ENCODE measurements around the gene DGKG. TPM values are rescaled to one million over a fixed set of nuclear protein-coding genes. Genes with fewer than 3 reads are reported as not detected.

DGKG gene
- total and polyA plus RNA-seq, 7 donors = 3.6 to 12.1 (median 8.0) TPM

DNA sequence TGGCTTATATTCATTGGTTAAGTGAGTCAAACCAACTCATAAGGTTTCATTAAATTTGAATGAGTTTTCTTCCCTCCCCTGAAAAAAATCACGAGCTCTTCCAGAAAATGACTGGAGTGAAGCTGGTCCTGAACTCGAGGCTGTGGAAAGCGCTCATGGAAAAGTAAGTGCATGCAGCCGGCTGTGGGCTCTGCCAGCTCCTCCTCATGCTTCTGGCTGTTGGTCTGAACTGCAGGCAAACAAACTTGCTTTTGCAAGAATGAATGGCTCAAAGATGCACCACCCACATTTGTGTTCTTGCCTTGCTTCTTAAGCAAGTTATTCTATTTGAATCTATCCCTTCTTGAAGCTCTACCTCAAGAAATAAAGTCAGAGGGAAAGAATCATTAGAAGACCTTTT, 259.3 kb downstream of the DGKG start:
- WGBS, 3 donors = 60 to 72% (median 70%) methylated on average over 4 of the region's 4 CpGs
- ATAC-seq = no peak

GRCh38 chr3:186100398-186100797, 261.6 kb downstream of the DGKG start:
- H3K36me3 ChIP-seq (ENCODE audit: insufficient read depth in 1 of 2, low read depth in 1 of 2) = no peaks in the 10 kb centered on the region
- intact Hi-C loops (cut with DNase I) = loop anchor here in 1 of 2 donors (2.0 kb wide), 1 partner anchor 466 kb away; the partner anchor contains the start of gene TBCCD1
- TF ChIP-seq, protein P1, sequence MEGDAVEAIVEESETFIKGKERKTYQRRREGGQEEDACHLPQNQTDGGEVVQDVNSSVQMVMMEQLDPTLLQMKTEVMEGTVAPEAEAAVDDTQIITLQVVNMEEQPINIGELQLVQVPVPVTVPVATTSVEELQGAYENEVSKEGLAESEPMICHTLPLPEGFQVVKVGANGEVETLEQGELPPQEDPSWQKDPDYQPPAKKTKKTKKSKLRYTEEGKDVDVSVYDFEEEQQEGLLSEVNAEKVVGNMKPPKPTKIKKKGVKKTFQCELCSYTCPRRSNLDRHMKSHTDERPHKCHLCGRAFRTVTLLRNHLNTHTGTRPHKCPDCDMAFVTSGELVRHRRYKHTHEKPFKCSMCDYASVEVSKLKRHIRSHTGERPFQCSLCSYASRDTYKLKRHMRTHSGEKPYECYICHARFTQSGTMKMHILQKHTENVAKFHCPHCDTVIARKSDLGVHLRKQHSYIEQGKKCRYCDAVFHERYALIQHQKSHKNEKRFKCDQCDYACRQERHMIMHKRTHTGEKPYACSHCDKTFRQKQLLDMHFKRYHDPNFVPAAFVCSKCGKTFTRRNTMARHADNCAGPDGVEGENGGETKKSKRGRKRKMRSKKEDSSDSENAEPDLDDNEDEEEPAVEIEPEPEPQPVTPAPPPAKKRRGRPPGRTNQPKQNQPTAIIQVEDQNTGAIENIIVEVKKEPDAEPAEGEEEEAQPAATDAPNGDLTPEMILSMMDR (IDR thresholded peaks at IDR 0.05) = no peak
- H3K4me1 ChIP-seq = peaks cover 47% of the 10 kb centered on the region
- no peak overlapping the region for H3K4me3 ChIP-seq
- H3K27me3 ChIP-seq (ENCODE audit: insufficient read depth in 3 of 3, low read length in 2 of 3) = no peaks in the 10 kb centered on the region
- WGBS, 3 donors = 63 to 64% (median 64%) methylated on average over 3 of the region's 3 CpGs
- ATAC-seq (no peak), DNase-seq (no peak)
- no peak overlapping the region for H3K27ac ChIP-seq
- H3K9me3 ChIP-seq = no peaks in the 10 kb centered on the region

More for the DNA sequence above, 259.3 kb downstream of the DGKG start:
- H3K9me3 ChIP-seq = no peaks in the 10 kb centered on the region
- TF ChIP-seq, protein P1 (IDR thresholded peaks at IDR 0.05) = no peak
- intact Hi-C loops (cut with DNase I) = no loop called here
- peaks cover 38% of the 10 kb centered on the region for H3K4me1 ChIP-seq
- DNase-seq = peak; percentile 26 to 44
- no peaks in the 10 kb centered on the region for H3K27me3 ChIP-seq (ENCODE audit: insufficient read depth in 3 of 3, low read length in 2 of 3)
- H3K27ac ChIP-seq = peak overlapping the region; percentile 85
- no peaks in the 10 kb centered on the region for H3K36me3 ChIP-seq (ENCODE audit: insufficient read depth in 1 of 2, low read depth in 1 of 2)
- no peak overlapping the region for H3K4me3 ChIP-seq

- H3K4me1 ChIP-seq = peaks cover 43% of the 10 kb centered on the region
- H3K9me3 ChIP-seq = no peaks in the 10 kb centered on the region
- no peaks in the 10 kb centered on the region for H3K36me3 ChIP-seq (ENCODE audit: insufficient read depth in 1 of 2, low read depth in 1 of 2)
- TF ChIP-seq, protein P1 (IDR thresholded peaks at IDR 0.05) = no peak
- peak; percentile 39 to 54 (median 42) for ATAC-seq
- peak overlapping the region; percentile 46 for H3K27ac ChIP-seq
- H3K27me3 ChIP-seq (ENCODE audit: insufficient read depth in 3 of 3, low read length in 2 of 3) = no peaks in the 10 kb centered on the region
- 14 to 47% (median 25%) methylated on average over 5 of the region's 5 CpGs for WGBS, 3 donors
- intact Hi-C loops (cut with DNase I) = loop anchor here in 1 of 2 donors (5.0 kb wide), 1 partner anchor 138 kb away; no protein-coding TSS in a partner anchor
- peak; percentile 63 to 80 for DNase-seq
- H3K4me3 ChIP-seq = no peak overlapping the region
Measured at GRCh38 chr3:186099178-186099577, 262.9 kb downstream of the DGKG start.

- TF ChIP-seq, protein P1 (IDR thresholded peaks at IDR 0.05) = no peak
- intact Hi-C loops (cut with DNase I) = loop anchor here in 1 of 2 donors (5.0 kb wide), 1 partner anchor 139 kb away; no protein-coding TSS in a partner anchor
- H3K27me3 ChIP-seq (ENCODE audit: insufficient read depth in 3 of 3, low read length in 2 of 3) = no peaks in the 10 kb centered on the region
- peaks cover 40% of the 10 kb centered on the region for H3K4me1 ChIP-seq
- H3K36me3 ChIP-seq (ENCODE audit: insufficient read depth in 1 of 2, low read depth in 1 of 2) = no peaks in the 10 kb centered on the region
- DNase-seq (no peak), ATAC-seq (no peak)
- 52 to 68% (median 53%) methylated on average over 3 of the region's 3 CpGs for WGBS, 3 donors
- peak overlapping the region; percentile 46 for H3K27ac ChIP-seq
- H3K4me3 ChIP-seq = no peak overlapping the region
- H3K9me3 ChIP-seq = no peaks in the 10 kb centered on the region
Measured at GRCh38 chr3:186098740-186099139, 263.3 kb downstream of the DGKG start.

Data from psoas muscle (tissue), 8 donors.